Measurements from ENCODE around the gene TMEM250.
A peak's percentile ranks its signal among the peaks of the same experiment; 100 is the strongest.
"Not testable (repeated sequence)": the region's sequence is repeated elsewhere in the genome, so short reads cannot be mapped to it uniquely, and the experiment has no call there.

TMEM250 gene, protein sequence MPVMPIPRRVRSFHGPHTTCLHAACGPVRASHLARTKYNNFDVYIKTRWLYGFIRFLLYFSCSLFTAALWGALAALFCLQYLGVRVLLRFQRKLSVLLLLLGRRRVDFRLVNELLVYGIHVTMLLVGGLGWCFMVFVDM

GRCh38 chr9:136118320-136119060, at the start of gene TMEM250:
Gene TMEM250 (minus strand): TSS chr9:136118875. CDS start chr9:136116900, 1,975 bp downstream.
- DNase-seq (ENCODE audit: low read depth in 2 of 2) = peak; percentile 93 to 95

- DNase-seq (ENCODE audit: low read depth in 2 of 2) = no peak
These were observed 44.7 kb upstream of the TMEM250 start for GRCh38 chr9:136163248-136163850.

GRCh38 chr9:136160995-136161610, 42.4 kb upstream of the TMEM250 start:
- DNase-seq (ENCODE audit: low read depth in 2 of 2) = no peak

DNA sequence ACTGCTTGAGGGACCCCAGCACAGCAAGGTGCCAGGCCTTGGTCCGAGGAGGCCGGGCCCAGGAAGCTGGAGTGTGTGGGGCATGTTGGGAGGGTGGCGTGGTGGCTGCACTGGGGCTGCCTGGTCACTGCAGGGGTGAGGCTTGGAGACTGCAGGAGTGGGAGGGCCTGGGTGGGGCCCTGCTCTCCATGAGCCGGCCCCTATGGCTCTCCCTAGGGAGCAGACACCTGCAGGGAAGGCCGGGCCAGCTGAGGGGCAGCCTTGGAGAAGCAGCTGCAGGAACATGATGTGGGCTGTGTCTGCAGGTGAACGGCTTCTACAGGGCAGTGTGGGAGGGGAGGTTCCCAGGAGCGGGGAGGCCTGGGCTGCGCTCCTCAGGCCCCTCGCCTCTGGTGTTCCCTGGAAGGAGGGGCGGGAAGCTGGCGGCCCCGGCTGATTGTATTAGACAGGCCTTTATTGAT, 41.7 kb upstream of the TMEM250 start:
- no peak for DNase-seq (ENCODE audit: low read depth in 2 of 2)

- DNase-seq (ENCODE audit: low read depth in 2 of 2) = no peak
These were observed 41.2 kb upstream of the TMEM250 start for GRCh38 chr9:136159851-136160250.

- DNase-seq (ENCODE audit: low read depth in 2 of 2) = no peak
These were observed 39.0 kb upstream of the TMEM250 start for GRCh38 chr9:136157477-136158265.

DNA sequence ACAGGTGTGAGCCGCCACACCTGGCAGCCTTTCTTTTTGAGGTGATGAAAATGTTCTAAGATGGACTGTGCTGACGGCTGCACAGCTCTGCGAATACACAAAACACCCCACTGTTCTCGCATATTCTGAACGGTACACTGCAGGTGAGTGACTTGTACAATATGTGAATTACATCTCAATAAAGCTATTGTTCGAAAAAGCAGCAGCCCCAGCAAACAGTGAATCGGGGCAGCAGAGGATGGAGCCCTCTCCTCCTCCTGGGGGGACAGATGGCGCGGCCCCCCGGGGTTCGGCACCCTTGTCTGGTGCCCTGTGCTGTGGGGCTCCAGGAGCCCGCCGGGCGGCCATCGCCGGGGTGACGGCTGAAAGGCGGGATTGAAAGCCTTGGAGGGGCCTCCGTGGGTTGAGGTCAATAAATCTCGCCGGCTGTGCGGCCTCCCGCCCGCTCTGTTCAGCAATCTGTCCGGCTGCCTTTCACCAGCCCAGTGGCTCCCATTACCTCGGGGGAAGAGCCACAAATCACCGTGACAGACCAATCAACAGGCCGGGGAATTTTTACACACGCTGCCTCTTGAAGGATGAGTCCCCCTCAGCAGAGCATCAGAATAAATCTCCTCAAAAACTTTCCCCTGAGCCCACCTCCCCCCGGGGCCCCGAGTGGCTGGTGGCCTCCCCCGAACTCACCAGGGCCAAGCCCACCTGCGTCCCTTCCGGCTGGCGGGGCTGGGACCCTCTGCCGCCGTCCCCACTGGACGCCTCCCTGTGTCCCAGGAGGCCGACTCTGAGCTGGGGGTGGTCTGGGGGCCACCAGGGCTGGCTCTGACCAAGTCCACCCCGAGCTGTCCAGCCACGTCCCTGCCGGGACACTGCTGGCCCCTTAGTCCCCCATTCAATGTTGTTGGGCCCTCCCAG, 37.8 kb upstream of the TMEM250 start:
- DNase-seq (ENCODE audit: low read depth in 2 of 2) = no peak

DNA sequence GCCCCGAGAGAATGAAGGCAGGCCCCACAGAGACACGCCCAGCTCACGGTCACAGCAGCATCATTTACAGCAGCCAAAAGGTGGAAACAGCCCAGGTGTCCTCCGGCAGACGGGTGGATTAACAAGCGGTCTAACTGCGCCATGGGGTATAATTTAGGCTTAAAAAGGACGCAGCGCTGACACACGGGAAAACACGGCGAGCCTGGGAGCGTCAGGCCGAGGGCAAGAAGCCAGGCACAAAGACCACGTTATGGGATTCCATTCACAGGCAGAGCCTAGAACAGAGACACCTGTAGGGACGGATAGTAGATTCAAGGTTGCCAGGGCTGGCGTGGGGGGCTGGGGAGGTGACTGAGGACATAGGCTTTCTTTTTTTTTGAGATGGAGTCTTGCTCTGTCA, 36.9 kb upstream of the TMEM250 start:
- no peak for DNase-seq (ENCODE audit: low read depth in 2 of 2)

- no peak for DNase-seq (ENCODE audit: low read depth in 2 of 2)
These were observed 36.3 kb upstream of the TMEM250 start for GRCh38 chr9:136154943-136155342.

DNA sequence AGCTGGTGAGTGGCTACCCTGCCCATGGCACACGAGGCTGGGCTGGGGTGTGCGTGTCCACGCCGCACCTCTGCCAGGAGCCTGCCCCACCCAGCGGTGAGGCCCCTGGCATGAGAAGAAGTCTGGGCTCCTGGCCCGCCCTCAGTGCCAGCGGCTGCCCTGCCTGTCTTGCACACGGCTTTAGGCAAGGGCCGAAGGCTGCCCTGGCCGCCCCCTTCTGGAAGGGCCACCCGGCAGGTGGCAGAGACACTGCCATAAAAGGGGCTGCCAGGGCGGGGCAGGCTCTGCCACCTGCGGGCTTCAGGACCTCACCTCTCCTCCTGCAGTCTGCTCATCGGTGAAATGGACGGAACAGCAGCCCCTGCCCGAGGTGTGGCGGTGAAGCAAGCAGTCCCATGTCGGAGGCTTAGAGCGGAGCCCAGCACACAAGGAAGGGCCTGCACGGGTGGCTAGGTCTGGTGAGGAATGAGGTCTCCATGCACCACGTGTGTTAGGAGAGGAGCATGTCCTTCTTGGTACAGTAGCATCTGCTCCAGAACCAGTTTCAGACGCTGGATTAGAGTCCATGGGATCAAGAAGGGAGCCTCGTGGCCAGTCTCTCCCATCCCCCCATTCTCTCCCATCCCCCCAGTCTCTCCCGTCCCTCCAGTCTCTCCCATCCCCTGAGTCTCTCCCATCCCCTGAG, 34.8 kb upstream of the TMEM250 start:
- no peak for DNase-seq (ENCODE audit: low read depth in 2 of 2)

DNA sequence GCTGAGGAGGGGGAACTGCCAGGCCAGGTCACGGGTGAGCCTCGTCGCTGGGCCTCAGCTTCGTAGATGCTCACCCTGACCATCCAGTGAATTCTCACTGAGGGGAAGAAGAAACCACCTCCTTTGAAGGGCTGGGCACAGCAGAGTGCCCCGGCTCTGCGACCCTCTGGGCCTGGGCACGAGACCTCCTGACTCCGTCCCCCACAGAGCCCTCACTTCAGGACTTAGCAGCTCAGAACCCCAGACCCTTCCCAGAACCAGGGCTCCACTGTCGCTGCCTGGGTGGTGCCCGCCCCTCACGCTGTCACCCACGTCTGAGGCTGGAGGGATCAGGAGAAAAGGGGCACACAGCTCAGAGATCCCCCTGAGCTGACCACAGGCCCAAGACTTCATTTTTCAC, 34.3 kb upstream of the TMEM250 start:
- no peak for DNase-seq (ENCODE audit: low read depth in 2 of 2)

DNA sequence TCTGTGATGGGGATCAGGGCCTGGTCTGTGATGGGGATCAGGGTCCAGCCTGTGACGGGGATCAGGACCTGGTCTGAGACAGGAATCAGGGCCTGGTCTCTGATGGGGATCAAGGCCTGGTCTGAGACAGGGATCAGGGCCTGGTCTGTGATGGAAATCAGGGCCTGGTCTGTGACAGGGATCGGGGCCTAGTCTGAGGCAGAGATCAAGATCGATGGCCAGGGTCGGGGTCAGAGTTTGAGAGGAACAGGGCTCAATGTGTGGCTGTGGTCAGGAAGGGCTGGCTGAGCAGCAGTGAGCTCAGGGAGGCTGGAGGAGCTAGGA, 33.8 kb upstream of the TMEM250 start:
- DNase-seq (ENCODE audit: low read depth in 2 of 2) = no peak

GRCh38 chr9:136151848-136152542, 33.3 kb upstream of the TMEM250 start:
- no peak for DNase-seq (ENCODE audit: low read depth in 2 of 2)

DNA sequence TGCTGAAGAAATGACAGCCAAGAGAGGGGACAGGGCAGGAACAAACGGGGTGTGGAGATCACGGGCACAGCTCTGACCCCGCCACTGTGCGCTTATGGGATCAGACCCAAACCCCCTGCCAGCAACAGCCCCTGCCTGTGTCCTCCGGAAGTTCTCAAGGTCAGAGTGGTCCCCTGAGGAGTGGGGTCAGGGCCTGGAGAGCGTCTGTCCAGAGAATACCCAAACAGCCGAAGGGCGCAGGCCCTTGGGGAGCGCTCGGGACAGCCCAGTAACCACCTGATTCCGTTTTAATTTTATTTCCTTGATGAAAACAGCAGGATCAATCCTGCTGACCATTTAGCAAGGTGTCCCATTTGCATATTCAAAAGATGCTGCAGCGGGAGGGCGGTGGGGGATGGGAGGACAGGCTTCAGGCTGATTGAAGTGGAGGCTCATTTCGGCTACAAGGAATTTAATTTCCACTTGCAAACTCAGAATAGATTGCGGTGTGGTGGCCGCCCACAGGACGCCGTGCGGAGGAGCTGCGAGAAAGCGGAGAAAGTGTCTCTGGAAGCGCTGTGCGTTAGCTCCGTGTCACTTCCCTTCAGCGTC, 32.6 kb upstream of the TMEM250 start:
- DNase-seq (ENCODE audit: low read depth in 2 of 2) = no peak

GRCh38 chr9:136150664-136151213, 32.1 kb upstream of the TMEM250 start:
- not testable (repeated sequence) for DNase-seq (ENCODE audit: low read depth in 2 of 2)

GRCh38 chr9:136149853-136150252, 31.2 kb upstream of the TMEM250 start:
- no peak for DNase-seq (ENCODE audit: low read depth in 2 of 2)

DNA sequence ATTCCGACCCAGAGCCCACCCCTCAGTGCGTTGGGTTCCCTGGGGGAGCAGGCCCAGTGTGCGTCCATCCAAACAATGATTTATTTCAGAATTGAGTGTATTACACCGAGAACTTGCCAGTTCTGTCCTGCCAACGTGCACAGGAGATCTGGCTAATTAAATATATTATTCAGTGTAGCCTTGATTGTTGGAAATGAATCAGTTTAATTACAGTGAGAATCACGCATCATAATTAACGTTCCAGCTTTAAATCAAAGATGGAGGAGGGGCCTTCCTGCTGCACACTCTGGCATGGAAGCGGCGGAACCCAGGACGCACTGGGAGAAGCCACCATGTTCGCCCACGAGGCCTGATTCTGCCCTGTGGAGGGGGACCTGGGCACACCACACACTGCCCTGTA, 30.7 kb upstream of the TMEM250 start:
- DNase-seq (ENCODE audit: low read depth in 2 of 2) = no peak

DNA sequence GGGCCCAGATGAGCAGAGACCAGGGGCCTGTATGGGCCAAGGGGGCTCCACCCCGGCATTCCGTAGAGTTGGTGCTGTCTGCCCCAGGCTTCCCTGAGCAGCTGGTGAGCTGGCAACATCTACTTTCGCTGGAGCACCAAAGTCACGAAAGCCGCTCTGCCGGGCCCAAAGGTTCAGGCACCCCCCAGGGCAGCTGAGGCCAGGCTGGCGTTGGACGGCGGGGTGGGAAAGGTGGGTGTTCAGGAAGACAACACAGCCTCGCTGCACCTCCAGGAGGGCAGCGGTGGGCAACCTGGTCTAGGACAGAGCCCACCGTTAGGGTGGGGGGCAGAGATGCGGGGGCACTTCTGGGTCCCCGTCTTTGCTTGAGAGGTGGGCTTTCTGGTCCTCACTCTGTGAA, 30.1 kb upstream of the TMEM250 start:
- DNase-seq (ENCODE audit: low read depth in 2 of 2) = no peak

All from activated CD8-positive, alpha-beta memory T cell treated with anti-CD3 and anti-CD28 coated beads for 4 hours (primary cell).